GM18508 (cell line): Measurements from ENCODE around the gene CRYL1.

Experiments used
- ATAC-seq: cut with Tn5 transposase; IDR thresholded peaks from one replicate; pipeline ENCODE4 v1.9.1; 2021; ENCODE audit warnings: moderate number of reproducible peaks; ENCODE audit not compliant: insufficient read depth, unreplicated experiment

The CRYL1 gene

GRCh38 chr13:20404488-20405222 is 121.0 kb downstream of the CRYL1 start:
- ATAC-seq: no peak

GRCh38 chr13:20403826-20404225 is 121.8 kb downstream of the CRYL1 start:
- no peak for ATAC-seq

- ATAC-seq: no peak
Observed at GRCh38 chr13:20402881-20403280, 122.8 kb downstream of the CRYL1 start.

GRCh38 chr13:20401931-20402856 is 123.5 kb downstream of the CRYL1 start:
- ATAC-seq: no peak

GRCh38 chr13:20401531-20401930 is 124.1 kb downstream of the CRYL1 start:
- no peak for ATAC-seq

GRCh38 chr13:20400774-20401173 is 124.9 kb downstream of the CRYL1 start:
- no peak for ATAC-seq

GRCh38 chr13:20399961-20400360 is 125.7 kb downstream of the CRYL1 start:
- no peak for ATAC-seq

- no peak for ATAC-seq
Observed at GRCh38 chr13:20399515-20399914, 126.1 kb downstream of the CRYL1 start.

GRCh38 chr13:20398459-20398858 is 127.2 kb downstream of the CRYL1 start:
- ATAC-seq: no peak

GRCh38 chr13:20397896-20398295 is 127.8 kb downstream of the CRYL1 start:
- no peak for ATAC-seq

GRCh38 chr13:20395061-20395916 is 130.4 kb downstream of the CRYL1 start:
- ATAC-seq: no peak

GRCh38 chr13:20394506-20394905 is 131.2 kb downstream of the CRYL1 start:
- no peak for ATAC-seq

- no peak for ATAC-seq
Observed at GRCh38 chr13:20394169-20394501, 131.5 kb downstream of the CRYL1 start.

- no peak for ATAC-seq
Observed at GRCh38 chr13:20393273-20394168, 132.1 kb downstream of the CRYL1 start.

GRCh38 chr13:20392530-20392929 is 133.1 kb downstream of the CRYL1 start:
- no peak for ATAC-seq

- no peak for ATAC-seq
Observed at GRCh38 chr13:20391597-20392452, 133.8 kb downstream of the CRYL1 start.

- ATAC-seq: no peak
Observed at GRCh38 chr13:20390526-20391175, 135.0 kb downstream of the CRYL1 start.
